ENCODE measurements around the gene HSPB6. TPM values are rescaled to one million over a fixed set of nuclear protein-coding genes. Genes with fewer than 3 reads are reported as not detected.
A peak's percentile ranks its signal among the peaks of the same experiment; 100 is the strongest.

The HSPB6 gene
- total and polyA plus RNA-seq, 9 donors: 44.9 to 434 (median 232) TPM

DNA sequence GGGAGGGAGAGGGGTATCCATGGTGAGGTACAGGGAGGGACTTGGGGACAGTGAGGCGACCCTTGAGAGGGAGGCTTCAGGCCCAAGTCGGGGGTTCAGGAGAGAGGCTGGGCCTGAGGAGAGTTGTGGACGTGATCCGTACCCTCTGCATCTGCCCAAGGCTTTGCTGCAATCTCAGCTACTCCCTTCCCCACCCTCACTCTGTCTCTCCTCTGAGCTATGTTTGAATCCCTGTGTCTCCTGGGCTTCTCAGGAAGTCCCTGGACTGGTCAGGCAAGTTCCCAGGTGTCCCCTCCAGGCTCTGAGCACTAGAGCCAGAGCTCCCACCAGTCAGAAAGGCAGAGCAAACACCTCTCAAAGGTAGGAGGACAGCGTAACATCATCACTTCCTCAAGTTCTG is 6.7 kb downstream of the HSPB6 start:
- TF ChIP-seq EP300 (IDR thresholded peaks at IDR 0.05) (no peak), POLR2A (IDR thresholded peaks at IDR 0.05) (no peak)
- TF ChIP-seq, protein P1, sequence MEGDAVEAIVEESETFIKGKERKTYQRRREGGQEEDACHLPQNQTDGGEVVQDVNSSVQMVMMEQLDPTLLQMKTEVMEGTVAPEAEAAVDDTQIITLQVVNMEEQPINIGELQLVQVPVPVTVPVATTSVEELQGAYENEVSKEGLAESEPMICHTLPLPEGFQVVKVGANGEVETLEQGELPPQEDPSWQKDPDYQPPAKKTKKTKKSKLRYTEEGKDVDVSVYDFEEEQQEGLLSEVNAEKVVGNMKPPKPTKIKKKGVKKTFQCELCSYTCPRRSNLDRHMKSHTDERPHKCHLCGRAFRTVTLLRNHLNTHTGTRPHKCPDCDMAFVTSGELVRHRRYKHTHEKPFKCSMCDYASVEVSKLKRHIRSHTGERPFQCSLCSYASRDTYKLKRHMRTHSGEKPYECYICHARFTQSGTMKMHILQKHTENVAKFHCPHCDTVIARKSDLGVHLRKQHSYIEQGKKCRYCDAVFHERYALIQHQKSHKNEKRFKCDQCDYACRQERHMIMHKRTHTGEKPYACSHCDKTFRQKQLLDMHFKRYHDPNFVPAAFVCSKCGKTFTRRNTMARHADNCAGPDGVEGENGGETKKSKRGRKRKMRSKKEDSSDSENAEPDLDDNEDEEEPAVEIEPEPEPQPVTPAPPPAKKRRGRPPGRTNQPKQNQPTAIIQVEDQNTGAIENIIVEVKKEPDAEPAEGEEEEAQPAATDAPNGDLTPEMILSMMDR (IDR thresholded peaks at IDR 0.05): no peak
- 85 to 93% (median 89%) methylated on average over 5 of the region's 5 CpGs for WGBS, 3 donors
- Histone ChIP-seq H3K27me3 (no peaks in the 10 kb centered on the region), H3K27ac (no peak overlapping the region), H3K4me3 (no peak overlapping the region), H3K4me1 (ENCODE audit: insufficient read depth) (peaks cover 12% of the 10 kb centered on the region), H3K9me3 (no peaks in the 10 kb centered on the region), H3K36me3 (no peaks in the 10 kb centered on the region)
- no peak for DNase-seq
- intact Hi-C loops (cut with DNase I): no loop called here

DNA sequence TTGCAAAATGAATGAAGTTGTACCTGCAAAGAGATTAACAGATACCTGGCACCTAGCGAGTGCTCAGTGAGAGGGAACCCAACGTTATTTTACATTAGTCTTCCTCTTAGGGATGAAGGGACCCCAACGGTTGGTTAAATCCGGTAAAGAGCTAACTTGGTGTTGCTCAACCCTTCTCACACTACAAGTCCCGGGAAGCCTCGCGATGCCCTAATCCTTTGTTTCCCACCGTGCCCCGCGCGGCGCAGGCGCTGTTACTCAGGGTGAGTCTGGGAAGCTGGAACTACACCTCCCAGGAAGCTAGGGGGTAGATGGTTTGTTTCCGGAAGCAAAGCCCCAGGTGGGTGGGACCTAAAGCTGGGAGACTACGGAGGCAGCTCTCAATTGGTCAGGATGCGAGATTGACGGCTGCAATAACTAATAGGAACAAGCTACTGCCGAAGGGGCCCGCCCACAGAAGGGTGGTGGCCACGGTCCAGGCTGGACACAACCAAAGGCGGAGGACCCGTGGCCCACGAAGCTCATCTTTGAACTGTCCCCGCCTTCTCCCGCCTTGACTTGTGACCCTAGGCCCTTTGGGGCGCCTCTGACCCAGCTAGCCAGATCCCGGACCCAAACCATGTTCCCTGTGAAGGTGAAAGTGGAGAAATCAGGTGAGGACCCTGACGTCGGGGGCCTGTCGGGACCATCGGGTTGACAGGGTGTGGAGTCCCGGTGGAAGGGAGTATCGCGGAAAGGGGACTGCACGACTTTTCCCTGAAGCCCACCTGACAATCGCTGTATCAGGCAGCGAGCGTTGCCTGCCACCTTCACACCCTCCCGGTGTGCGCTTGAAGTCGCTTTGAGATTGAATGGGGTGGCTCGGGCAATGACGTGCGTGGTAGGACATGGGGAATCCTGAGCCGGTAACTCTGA is 8.5 kb downstream of the HSPB6 start, which contains the start of gene LIN37:
TSS of gene LIN37 (plus strand) at position 471 of the 915 bp plus-strand sequence. CDS start at position 620, 149 bp downstream.
- 1% methylated on average over 45 of the region's 45 CpGs for WGBS, 3 donors
- intact Hi-C loops (cut with DNase I): no loop called here
- DNase-seq: peak; percentile 98 to 99 (median 98)
- TF ChIP-seq POLR2A (IDR thresholded peaks at IDR 0.05): peak; percentile 94
- no peak for TF ChIP-seq EP300 (IDR thresholded peaks at IDR 0.05)
- TF ChIP-seq, protein P1 (IDR thresholded peaks at IDR 0.05): peak; percentile 9 to 55 (median 19)
- Histone ChIP-seq H3K4me1 (ENCODE audit: insufficient read depth) (peaks cover 10% of the 10 kb centered on the region), H3K27me3 (no peaks in the 10 kb centered on the region), H3K4me3 (peak within 1 kb of the TSS; percentile 74), H3K27ac (peak within 1 kb of the TSS; percentile 8 to 74), H3K36me3 (no peaks in the 10 kb centered on the region), H3K9me3 (no peaks in the 10 kb centered on the region)

DNA sequence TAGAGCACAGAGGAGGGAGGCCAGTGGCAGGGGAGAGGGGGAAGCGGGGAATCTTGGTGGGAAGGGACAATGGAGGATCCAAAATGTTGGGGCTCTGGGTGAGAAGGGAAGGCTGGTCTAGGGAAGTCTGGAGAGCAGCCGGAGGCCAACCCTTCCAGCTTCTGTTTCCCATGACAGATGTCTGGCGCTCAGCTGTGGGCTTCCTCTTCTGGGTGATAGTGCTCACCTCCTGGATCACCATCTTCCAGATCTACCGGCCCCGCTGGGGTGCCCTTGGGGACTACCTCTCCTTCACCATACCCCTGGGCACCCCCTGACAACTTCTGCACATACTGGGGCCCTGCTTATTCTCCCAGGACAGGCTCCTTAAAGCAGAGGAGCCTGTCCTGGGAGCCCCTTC is 10.3 kb downstream of the HSPB6 start:
- peaks cover 10% of the 10 kb centered on the region for H3K4me1 ChIP-seq (ENCODE audit: insufficient read depth)

DNA sequence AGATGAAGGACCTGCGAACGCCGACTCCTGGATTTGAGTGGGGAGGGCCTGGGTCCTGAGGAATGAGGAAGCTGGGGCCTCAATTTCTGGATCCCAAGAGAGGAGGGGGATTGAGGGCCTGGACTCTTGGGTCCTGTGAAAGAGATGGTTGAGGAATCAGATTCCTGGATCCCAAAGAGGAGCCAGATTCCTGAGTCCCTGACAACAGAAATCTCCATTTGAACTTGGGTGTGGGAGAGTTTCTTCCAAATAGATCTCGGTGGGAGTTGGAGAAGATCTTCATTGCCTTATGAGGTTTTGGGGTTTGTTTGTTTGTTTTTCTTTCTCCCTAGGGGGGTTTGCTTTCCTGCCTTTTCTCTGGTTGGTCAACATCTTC is 10.8 kb downstream of the HSPB6 start:
- intact Hi-C loops (cut with DNase I): no loop called here
- Histone ChIP-seq H3K27ac (no peak overlapping the region), H3K4me3 (peak overlapping the region; percentile 43), H3K9me3 (no peaks in the 10 kb centered on the region), H3K36me3 (no peaks in the 10 kb centered on the region), H3K27me3 (no peaks in the 10 kb centered on the region), H3K4me1 (ENCODE audit: insufficient read depth) (peaks cover 12% of the 10 kb centered on the region)
- no peak for DNase-seq
- WGBS, 3 donors: 0 to 12% (median 4%) methylated on average over 4 of the region's 4 CpGs
- TF ChIP-seq EP300 (IDR thresholded peaks at IDR 0.05): no peak
- TF ChIP-seq, protein P1 (IDR thresholded peaks at IDR 0.05): no peak
- no peak for TF ChIP-seq POLR2A (IDR thresholded peaks at IDR 0.05)

More for the DNA sequence above, 10.3 kb downstream of the HSPB6 start:
- DNase-seq: peak in 1 of 5 donors; percentile 54
- Histone ChIP-seq H3K9me3 (no peaks in the 10 kb centered on the region), H3K4me3 (no peak overlapping the region), H3K27ac (no peak overlapping the region), H3K27me3 (no peaks in the 10 kb centered on the region), H3K36me3 (no peaks in the 10 kb centered on the region)
- 89 to 95% (median 93%) methylated on average over 5 of the region's 5 CpGs for WGBS, 3 donors
- TF ChIP-seq POLR2A (IDR thresholded peaks at IDR 0.05) (no peak), EP300 (IDR thresholded peaks at IDR 0.05) (no peak)
- TF ChIP-seq, protein P1 (IDR thresholded peaks at IDR 0.05): no peak
- intact Hi-C loops (cut with DNase I): no loop called here

Measured in ovary (tissue), 9 donors.